ENCODE data around the gene ULK4. TPM values are rescaled to one million over a fixed set of nuclear protein-coding genes. Genes with fewer than 3 reads are reported as not detected.

ULK4 gene
- total and polyA plus RNA-seq, 2 of the 4 experiments (the other 2 are of a cell fraction) = 2.7 to 5.0 TPM

GRCh38 chr3:41579861-41580260, 382.0 kb downstream of the ULK4 start:
- CTCF ChIA-PET = interaction anchor here (1.3 kb wide), 1 partner anchor 9 kb away, joined by 3 read pairs; no protein-coding TSS in a partner anchor
- POLR2A ChIA-PET (ENCODE audit: unreplicated experiment) = no interaction called here
- H2AK5ac ChIP-seq (ENCODE audit: low read depth, low read length) = no peak overlapping the region
- TF ChIP-seq NFE2L2 (IDR thresholded peaks at IDR 0.05; ENCODE audit: low read depth, low read length) (no peak), CTCF (conservative IDR thresholded peaks at IDR 0.05; ENCODE audit: low read depth, low read length) (no peak), MAZ (IDR thresholded peaks at IDR 0.05; ENCODE audit: borderline replicate concordance, low read depth, low read length) (no peak), RCOR1 (IDR thresholded peaks at IDR 0.05; ENCODE audit: insufficient replicate concordance, low read length) (no peak), SMC3 (IDR thresholded peaks at IDR 0.05; ENCODE audit: low read depth, low read length) (no peak), RFX5 (IDR thresholded peaks at IDR 0.05; ENCODE audit: low read depth, low read length) (no peak)
- ATAC-seq (ENCODE audit: low read depth) = no peak
- no peak overlapping the region for H4K8ac ChIP-seq (ENCODE audit: low read depth in 2 of 2, low read length in 2 of 2)
- in situ Hi-C loops (cut with MboI; ENCODE audit: low sequenced_read_pairs) = no loop called here
- H3K4me3 ChIP-seq (ENCODE audit: insufficient read depth, low read depth, low read length) = no peak overlapping the region
- intact Hi-C loops (cut with micrococcal nuclease) = no loop called here
- no peak overlapping the region for H2AK9ac ChIP-seq (replicated peaks; ENCODE audit: low read depth, low read length, poor library complexity)
- no peaks in the 10 kb centered on the region for H3K27me3 ChIP-seq (ENCODE audit: control insufficient read depth, insufficient read depth, low read length)
- DNase-seq = no peak
- no peaks in the 10 kb centered on the region for H3K9me1 ChIP-seq (ENCODE audit: insufficient read depth, low read length)
- no peak overlapping the region for H3K23ac ChIP-seq (ENCODE audit: low read depth, low read length)
- H3K4me1 ChIP-seq (ENCODE audit: control insufficient read depth, insufficient read depth, low read length) = no peaks in the 10 kb centered on the region
- no peak overlapping the region for H2BK20ac ChIP-seq (ENCODE audit: low read depth, low read length)
- H2BK15ac ChIP-seq (ENCODE audit: low read depth, low read length) = no peak overlapping the region
- H3K14ac ChIP-seq (replicated peaks; ENCODE audit: low read depth, low read length) = no peak overlapping the region
- no peak overlapping the region for H3K18ac ChIP-seq (ENCODE audit: low read depth, low read length)
- BruUV-seq (replicated peaks) = no TSS peak
- H3K79me1 ChIP-seq (ENCODE audit: low read depth in 1 of 2, low read length in 2 of 2) = no peaks in the 10 kb centered on the region
- H4K5ac ChIP-seq (ENCODE audit: low read depth, low read length) = no peak overlapping the region
- H3K56ac ChIP-seq (ENCODE audit: extremely low read depth, insufficient read depth, low read length) = no peak overlapping the region
- no peak overlapping the region for H4K91ac ChIP-seq (ENCODE audit: insufficient read depth, low read depth, low read length)
- no peak overlapping the region for H3K9ac ChIP-seq (ENCODE audit: low read depth, low read length)
- WGBS, 2 experiments (ENCODE audit: extremely low coverage in 2 of 2, insufficient read length in 1 of 2) = 80% methylated on average over 1 of the region's 6 CpGs; no CpG with 5 or more reads in 1 of the 2 experiments
- no peak overlapping the region for H3K27ac ChIP-seq (ENCODE audit: insufficient read depth, low read length)
- H2BK5ac ChIP-seq (ENCODE audit: low read depth, low read length, poor library complexity, severe bottlenecking) = no peak overlapping the region
- H3K4me2 ChIP-seq (ENCODE audit: low read depth, low read length) = no peak overlapping the region
- no peak overlapping the region for H3K4ac ChIP-seq (ENCODE audit: low read depth, low read length)
- no peak overlapping the region for H2BK120ac ChIP-seq (ENCODE audit: low read depth, low read length)
- H3K36me3 ChIP-seq (ENCODE audit: control insufficient read depth, insufficient read depth, low read length) = no peaks in the 10 kb centered on the region
- H4K20me1 ChIP-seq (ENCODE audit: insufficient read depth, low read length) = no peaks in the 10 kb centered on the region; the same call in 1 of the 2 replicates
- H2AFZ ChIP-seq (replicated peaks; ENCODE audit: low read length, poor library complexity) = no peak overlapping the region
- H3K9me3 ChIP-seq (ENCODE audit: control insufficient read depth, insufficient read depth, low read length) = no peaks in the 10 kb centered on the region
- dilution Hi-C loops (cut with HindIII; ENCODE audit: low sequenced_read_pairs, unreplicated experiment) = no loop called here
